Activated CD4-positive, alpha-beta T cell treated with anti-CD3 and anti-CD28 coated beads, Interleukin-2, amount 10 ng/mL, durations not matched to agents 7 days and 5 days (primary cell): ENCODE data around the gene CKAP5. TPM values are rescaled to one million over a fixed set of nuclear protein-coding genes. Genes with fewer than 3 reads are reported as not detected.

Source experiments
- CTCF ChIA-PET: fragments of 350-600 bp; sonication (Branson Sonifier 250); formaldehyde crosslinking; loops from one replicate; lab custom pipeline; 2021; ENCODE audit warnings: antibody characterized with exemption; lab: Charles Lee
- POLR2A ChIA-PET: fragments of 350-600 bp; sonication (Branson Sonifier 250); formaldehyde crosslinking; loops from one replicate; lab custom pipeline; 2021; ENCODE audit warnings: antibody characterized with exemption; lab: Charles Lee
- DNase-seq: peaks from one replicate; pipeline ENCODE4 v3.0.0-alpha.2; 2020
- H3K27ac Mint-ChIP-seq: one replicate; pipeline ENCODE4 v1.8.0; 2021; ENCODE audit warnings: mild to moderate bottlenecking, moderate library complexity, mixed read lengths
- H3K27me3 Mint-ChIP-seq: one replicate; pipeline ENCODE4 v1.8.0; 2021; ENCODE audit warnings: mixed read lengths
- H3K36me3 Mint-ChIP-seq: one replicate; pipeline ENCODE4 v1.8.0; 2021; ENCODE audit warnings: low read depth, mixed read lengths
- H3K4me1 Mint-ChIP-seq: one replicate; pipeline ENCODE4 v1.8.0; 2021; ENCODE audit warnings: mixed read lengths
- H3K4me3 Mint-ChIP-seq: one replicate; pipeline ENCODE4 v1.8.0; 2021; ENCODE audit warnings: mild to moderate bottlenecking, moderate library complexity, mixed read lengths
- H3K9me3 Mint-ChIP-seq: one replicate; pipeline ENCODE4 v1.8.0; 2021; ENCODE audit warnings: mixed read lengths
- total RNA-seq, 2 experiments: library from RNA; stranded (reverse); gene quantifications; one replicate each; pipeline ENCODE4 v1.2.3, GENCODE V29; 2021

CKAP5 gene
- total RNA-seq, 2 experiments from 2014 or later, result 171 to 189 TPM

- POLR2A ChIA-PET, result no interaction called here
- no peak overlapping the region for H3K4me3 Mint-ChIP-seq
- H3K27ac Mint-ChIP-seq, result no peak overlapping the region
Observed at GRCh38 chr11:46877580-46877979, 31.5 kb upstream of the CKAP5 start.

GRCh38 chr11:46876471-46876870 is 30.4 kb upstream of the CKAP5 start:
- Mint-ChIP-seq H3K4me3 (no peak overlapping the region), H3K27ac (no peak overlapping the region), H3K9me3 (no peaks in the 10 kb centered on the region), H3K36me3 (no peaks in the 10 kb centered on the region), H3K4me1 (no peaks in the 10 kb centered on the region), H3K27me3 (peaks cover under 1% of the 10 kb centered on the region)
- ChIA-PET POLR2A (no interaction called here), CTCF (interaction anchor here (1.5 kb wide), 1 partner anchor 18 kb away, joined by 4 read pairs; no protein-coding TSS in a partner anchor)
- DNase-seq, result no peak

More at GRCh38 chr11:46877580-46877979, 31.5 kb upstream of the CKAP5 start:
- H3K9me3 Mint-ChIP-seq, result no peaks in the 10 kb centered on the region
- H3K27me3 Mint-ChIP-seq, result peaks cover 6% of the 10 kb centered on the region
- CTCF ChIA-PET, result interaction anchor here (0.9 kb wide), 1 partner anchor 275 kb away, joined by 3 read pairs; no protein-coding TSS in a partner anchor
- no peaks in the 10 kb centered on the region for H3K36me3 Mint-ChIP-seq
- no peak for DNase-seq
- H3K4me1 Mint-ChIP-seq, result no peaks in the 10 kb centered on the region

- Mint-ChIP-seq H3K9me3 (no peaks in the 10 kb centered on the region), H3K4me3 (no peak overlapping the region), H3K27ac (no peak overlapping the region), H3K36me3 (no peaks in the 10 kb centered on the region), H3K4me1 (no peaks in the 10 kb centered on the region), H3K27me3 (no peaks in the 10 kb centered on the region)
- no peak for DNase-seq
- ChIA-PET POLR2A (no interaction called here), CTCF (interaction anchor here (0.6 kb wide), 2 partner anchors 287 to 546 kb away, joined by 3 read pairs; no protein-coding TSS in a partner anchor)
Observed at GRCh38 chr11:46874586-46874985, 28.5 kb upstream of the CKAP5 start.

- no peaks in the 10 kb centered on the region for H3K36me3 Mint-ChIP-seq
- no peak overlapping the region for H3K4me3 Mint-ChIP-seq
- H3K27me3 Mint-ChIP-seq, result no peaks in the 10 kb centered on the region
- no peak overlapping the region for H3K27ac Mint-ChIP-seq
- ChIA-PET CTCF (no interaction called here), POLR2A (no interaction called here)
- no peak for DNase-seq
- no peaks in the 10 kb centered on the region for H3K4me1 Mint-ChIP-seq
- no peaks in the 10 kb centered on the region for H3K9me3 Mint-ChIP-seq
Observed at GRCh38 chr11:46868912-46869311, 22.8 kb upstream of the CKAP5 start.

- H3K36me3 Mint-ChIP-seq, result no peaks in the 10 kb centered on the region
- no peaks in the 10 kb centered on the region for H3K9me3 Mint-ChIP-seq
- H3K27me3 Mint-ChIP-seq, result peaks cover 4% of the 10 kb centered on the region
- no peak overlapping the region for H3K4me3 Mint-ChIP-seq
- ChIA-PET CTCF (interaction anchor here (0.6 kb wide), 1 partner anchor 99 kb away, joined by 3 read pairs; no protein-coding TSS in a partner anchor), POLR2A (interaction anchor here (0.6 kb wide), 1 partner anchor 271 kb away, joined by 5 read pairs; no protein-coding TSS in a partner anchor)
- DNase-seq, result no peak
- no peaks in the 10 kb centered on the region for H3K4me1 Mint-ChIP-seq
- H3K27ac Mint-ChIP-seq, result no peak overlapping the region
Observed at GRCh38 chr11:46865340-46865739, 19.3 kb upstream of the CKAP5 start.

- Mint-ChIP-seq H3K36me3 (no peaks in the 10 kb centered on the region), H3K27me3 (peaks cover 4% of the 10 kb centered on the region), H3K9me3 (no peaks in the 10 kb centered on the region), H3K4me1 (no peaks in the 10 kb centered on the region), H3K27ac (no peak overlapping the region), H3K4me3 (no peak overlapping the region)
- DNase-seq, result no peak
- ChIA-PET POLR2A (no interaction called here), CTCF (no interaction called here)
Observed at GRCh38 chr11:46860218-46860617, 14.1 kb upstream of the CKAP5 start.

- ChIA-PET POLR2A (no interaction called here), CTCF (interaction anchor here (0.6 to 1.5 kb wide), 2 partner anchors 17 to 570 kb away, joined by 3 to 4 read pairs; no protein-coding TSS in a partner anchor)
- Mint-ChIP-seq H3K4me1 (no peaks in the 10 kb centered on the region), H3K36me3 (no peaks in the 10 kb centered on the region), H3K27ac (no peak overlapping the region), H3K4me3 (no peak overlapping the region), H3K9me3 (no peaks in the 10 kb centered on the region), H3K27me3 (peaks cover 4% of the 10 kb centered on the region)
- no peak for DNase-seq
Observed at GRCh38 chr11:46858920-46859546, 13.0 kb upstream of the CKAP5 start.

GRCh38 chr11:46857666-46858065 is 11.6 kb upstream of the CKAP5 start:
- Mint-ChIP-seq H3K36me3 (no peaks in the 10 kb centered on the region), H3K27me3 (peaks cover 4% of the 10 kb centered on the region)
- POLR2A ChIA-PET, result no interaction called here

GRCh38 chr11:46856605-46857343 is 10.7 kb upstream of the CKAP5 start:
- no peaks in the 10 kb centered on the region for H3K9me3 Mint-ChIP-seq
- DNase-seq, result no peak
- H3K4me3 Mint-ChIP-seq, result no peak overlapping the region
- peaks cover 4% of the 10 kb centered on the region for H3K27me3 Mint-ChIP-seq
- H3K4me1 Mint-ChIP-seq, result no peaks in the 10 kb centered on the region
- no peak overlapping the region for H3K27ac Mint-ChIP-seq
- no peaks in the 10 kb centered on the region for H3K36me3 Mint-ChIP-seq
- POLR2A ChIA-PET, result no interaction called here
- CTCF ChIA-PET, result interaction anchor here (0.8 to 1.6 kb wide), 3 partner anchors 10 to 174 kb away, joined by 3 to 5 read pairs (median 3); no protein-coding TSS in a partner anchor

More at GRCh38 chr11:46857666-46858065, 11.6 kb upstream of the CKAP5 start:
- Mint-ChIP-seq H3K4me1 (no peaks in the 10 kb centered on the region), H3K4me3 (no peak overlapping the region), H3K27ac (no peak overlapping the region), H3K9me3 (no peaks in the 10 kb centered on the region)
- CTCF ChIA-PET, result interaction anchor here (1.5 kb wide), 1 partner anchor 19 kb away, joined by 4 read pairs; no protein-coding TSS in a partner anchor
- DNase-seq, result no peak

- ChIA-PET POLR2A (no interaction called here), CTCF (interaction anchor here (0.8 to 1.6 kb wide), 3 partner anchors 9 to 175 kb away, joined by 3 to 5 read pairs (median 3); no protein-coding TSS in a partner anchor)
- no peaks in the 10 kb centered on the region for H3K36me3 Mint-ChIP-seq
- no peaks in the 10 kb centered on the region for H3K4me1 Mint-ChIP-seq
- H3K9me3 Mint-ChIP-seq, result no peaks in the 10 kb centered on the region
- no peak for DNase-seq
- H3K27ac Mint-ChIP-seq, result no peak overlapping the region
- H3K4me3 Mint-ChIP-seq, result no peak overlapping the region
- H3K27me3 Mint-ChIP-seq, result peaks cover 4% of the 10 kb centered on the region
Observed at GRCh38 chr11:46855863-46856262, 9.8 kb upstream of the CKAP5 start.

GRCh38 chr11:46855167-46855566 is 9.1 kb upstream of the CKAP5 start:
- Mint-ChIP-seq H3K4me3 (no peak overlapping the region), H3K9me3 (no peaks in the 10 kb centered on the region), H3K27ac (no peak overlapping the region), H3K36me3 (no peaks in the 10 kb centered on the region), H3K27me3 (no peaks in the 10 kb centered on the region), H3K4me1 (no peaks in the 10 kb centered on the region)
- ChIA-PET POLR2A (no interaction called here), CTCF (no interaction called here)
- DNase-seq, result no peak

- Mint-ChIP-seq H3K4me3 (no peak overlapping the region), H3K9me3 (no peaks in the 10 kb centered on the region), H3K36me3 (no peaks in the 10 kb centered on the region), H3K27ac (no peak overlapping the region), H3K27me3 (no peaks in the 10 kb centered on the region), H3K4me1 (peaks cover 10% of the 10 kb centered on the region)
- ChIA-PET CTCF (no interaction called here), POLR2A (no interaction called here)
- no peak for DNase-seq
Observed at GRCh38 chr11:46850829-46851380, 4.8 kb upstream of the CKAP5 start.

GRCh38 chr11:46849631-46850030 is 3.6 kb upstream of the CKAP5 start:
- Mint-ChIP-seq H3K27ac (no peak overlapping the region), H3K27me3 (no peaks in the 10 kb centered on the region), H3K4me3 (no peak overlapping the region), H3K9me3 (no peaks in the 10 kb centered on the region), H3K4me1 (peaks cover 17% of the 10 kb centered on the region), H3K36me3 (peaks cover 5% of the 10 kb centered on the region)
- no peak for DNase-seq
- CTCF ChIA-PET, result interaction anchor here (1.0 kb wide), 1 partner anchor 23 kb away, joined by 3 read pairs; no protein-coding TSS in a partner anchor
- POLR2A ChIA-PET, result no interaction called here
